ENCODE results near the gene NID2. TPM values are rescaled to one million over a fixed set of nuclear protein-coding genes. Genes with fewer than 3 reads are reported as not detected.
A peak's percentile ranks its signal among the peaks of the same experiment; 100 is the strongest.

The NID2 gene
- polyA plus RNA-seq, 10 donors: 94.4 to 172 (median 116) TPM

- DNase-seq: no peak
Measured at GRCh38 chr14:52082903-52083302, 14.0 kb upstream of the NID2 start.

GRCh38 chr14:52081964-52082363 is 13.1 kb upstream of the NID2 start:
- DNase-seq: no peak

- peak in 1 of 3 donors; percentile 62 for DNase-seq
Measured at GRCh38 chr14:52080808-52081755, 12.2 kb upstream of the NID2 start.

GRCh38 chr14:52080158-52080800 is 11.4 kb upstream of the NID2 start:
- DNase-seq: no peak

- DNase-seq: no peak
Measured at GRCh38 chr14:52079239-52079959, 10.5 kb upstream of the NID2 start.

GRCh38 chr14:52078721-52079120 is 9.9 kb upstream of the NID2 start:
- no peak for DNase-seq

- DNase-seq: no peak
Measured at GRCh38 chr14:52078095-52078531, 9.3 kb upstream of the NID2 start.

GRCh38 chr14:52077256-52077979 is 8.6 kb upstream of the NID2 start:
- DNase-seq: no peak

GRCh38 chr14:52076334-52076733 is 7.5 kb upstream of the NID2 start:
- no peak for DNase-seq

GRCh38 chr14:52075371-52075770 is 6.5 kb upstream of the NID2 start:
- no peak for DNase-seq

GRCh38 chr14:52073251-52073650 is 4.4 kb upstream of the NID2 start:
- DNase-seq: no peak

GRCh38 chr14:52072266-52072780 is 3.5 kb upstream of the NID2 start:
- DNase-seq: no peak

GRCh38 chr14:52071675-52072074 is 2.8 kb upstream of the NID2 start:
- DNase-seq: no peak

GRCh38 chr14:52070051-52070431 is 1.2 kb upstream of the NID2 start:
- no peak for DNase-seq

GRCh38 chr14:52069307-52070050 is 620 bp upstream of the NID2 start:
- no peak for DNase-seq

GRCh38 chr14:52067873-52068614 is 815 bp downstream of the NID2 start:
- peak in 1 of 3 donors; percentile 83 for DNase-seq

GRCh38 chr14:52064174-52064573 is 4.7 kb downstream of the NID2 start:
- no peak for DNase-seq

GRCh38 chr14:52063052-52063462 is 5.8 kb downstream of the NID2 start:
- DNase-seq: peak in 1 of 3 donors; percentile 38

GRCh38 chr14:52061890-52062289 is 7.0 kb downstream of the NID2 start:
- no peak for DNase-seq

GRCh38 chr14:52061390-52061789 is 7.5 kb downstream of the NID2 start:
- no peak for DNase-seq
